A549 (cell line): ENCODE results near the gene FKBP2. TPM values are rescaled to one million over a fixed set of nuclear protein-coding genes. Genes with fewer than 3 reads are reported as not detected.

Source experiments
- ATAC-seq, 2 experiments: fragments of 200-7000 bp in 1 of 2; fragments of >200 bp in 1 of 2; cut with Nextera tagmentation in 1 of 2; cut with Tn5 transposase in 1 of 2; 3 replicates each; pipeline versions ENCODE4 v1.8.0 to v1.9.1; 2018 to 2020; ENCODE audit warnings: mild to moderate bottlenecking in 1 of 2, moderate library complexity in 1 of 2
- CTCF ChIA-PET: fragments of 300-600 bp; sonication (Branson Sonifier 250); formaldehyde crosslinking; extraction: SDS; loops from one replicate; lab custom pipeline; 2021; ENCODE audit warnings: antibody characterized with exemption, inconsistent platforms; lab: Yijun Ruan, JAX
- POLR2A ChIA-PET: fragments of 350-600 bp; formaldehyde crosslinking; extraction: SDS; loops from one replicate; lab custom pipeline; 2021; ENCODE audit warnings: antibody characterized with exemption, inconsistent platforms; lab: Yijun Ruan, JAX
- DNase-seq, 2 experiments: peaks; one replicate each; pipeline versions ENCODE4 v3.0.0 to v3.0.0-alpha.2; 2011 to 2016; ENCODE audit warnings: low read depth in 1 of 2, low spot score in 1 of 2
- FAIRE-seq: peaks from 2 replicates; lab custom pipeline; 2011; peaks lifted over from hg19 to GRCh38; lab: Jason Lieb, UNC
- H3K27ac ChIP-seq, 2 experiments: fragments of >200 bp; sonication (Bioruptor Twin); formaldehyde crosslinking; 3 replicates each; pipeline ENCODE4 v1.5.1; 2016 to 2017
- H3K4me1 ChIP-seq: fragments of >200 bp; sonication (Bioruptor Twin); formaldehyde crosslinking; 3 replicates; pipeline ENCODE4 v1.6.1; 2016
- H3K4me2 ChIP-seq: fragments of >200 bp; sonication (Bioruptor Twin); formaldehyde crosslinking; 3 replicates; pipeline ENCODE4 v1.6.1; 2016
- H3K4me3 ChIP-seq: fragments of >200 bp; sonication (Bioruptor Twin); formaldehyde crosslinking; 3 replicates; pipeline ENCODE4 v1.5.1; 2016
- H3K9me3 ChIP-seq: fragments of >200 bp; sonication (Bioruptor Twin); formaldehyde crosslinking; 3 replicates; pipeline ENCODE4 v1.6.1; 2016
- CBX2 ChIP-seq: fragments of 200-600 bp; sonication (generic); IDR thresholded peaks from 2 replicates; pipeline ENCODE4 v1.6.1; 2016; ENCODE audit warnings: low read depth, mild to moderate bottlenecking, borderline replicate concordance
- CBX8 ChIP-seq: fragments of 200-600 bp; sonication (generic); IDR thresholded peaks from 2 replicates; pipeline ENCODE4 v1.6.1; 2016
- CHD2 ChIP-seq: fragments of 150-350 bp; IDR thresholded peaks from 2 replicates; pipeline ENCODE4 v1.6.1; 2014; ENCODE audit warnings: low read length; ENCODE audit not compliant: partially characterized antibody
- CTCF ChIP-seq: fragments of >200 bp; sonication (Bioruptor Twin); formaldehyde crosslinking; IDR thresholded peaks from 3 replicates; pipeline ENCODE4 v1.5.1; 2016
- EHF ChIP-seq: fragments of 250-450 bp; sonication (Bioruptor Pico); IDR thresholded peaks from 2 replicates; pipeline ENCODE4 v1.5.0; 2020; ENCODE audit warnings: mild to moderate bottlenecking
- EHMT2 ChIP-seq: fragments of 200-600 bp; sonication (generic); IDR thresholded peaks from 2 replicates; pipeline ENCODE4 v1.6.1; 2016; ENCODE audit warnings: antibody characterized with exemption, low read depth, mild to moderate bottlenecking, moderate library complexity
- FOSL2 ChIP-seq, 2 experiments: fragments of 450-650 bp in 1 of 2; fragments of >200 bp in 1 of 2; sonication (Bioruptor Twin) in 1 of 2; formaldehyde crosslinking; IDR thresholded peaks; 2 replicates each; pipeline versions ENCODE4 v1.5.0 to v1.6.1; 2016 to 2020; ENCODE audit warnings: mild to moderate bottlenecking in 1 of 2, moderate library complexity in 1 of 2
- HDAC2 ChIP-seq: fragments of 200-600 bp; sonication (generic); IDR thresholded peaks from 2 replicates; pipeline ENCODE4 v1.6.1; 2016
- HOXA7 ChIP-seq: fragments of 250-450 bp; sonication (Bioruptor Pico); IDR thresholded peaks from 2 replicates; pipeline ENCODE4 v1.5.0; 2020; ENCODE audit warnings: mild to moderate bottlenecking, moderate library complexity
- MAFK ChIP-seq: fragments of 450-650 bp; IDR thresholded peaks from 2 replicates; pipeline ENCODE4 v1.6.1; 2014; ENCODE audit not compliant: partially characterized antibody
- MAZ ChIP-seq: fragments of 150-350 bp; IDR thresholded peaks from 2 replicates; pipeline ENCODE4 v1.6.1; 2014; ENCODE audit warnings: antibody characterized with exemption, low read depth, low read length, borderline replicate concordance
- NPAS2 ChIP-seq: fragments of 250-450 bp; sonication (Bioruptor Pico); IDR thresholded peaks from 2 replicates; pipeline ENCODE4 v1.8.0; 2022; ENCODE audit warnings: mild to moderate bottlenecking, moderate library complexity, borderline replicate concordance
- RAD21 ChIP-seq, 2 experiments: fragments of >200 bp in 1 of 2; sonication (Bioruptor Twin) in 1 of 2; formaldehyde crosslinking in 1 of 2; IDR thresholded peaks in 1 of 2; conservative IDR thresholded peaks in 1 of 2; 2 replicates in 1 of 2; 3 replicates in 1 of 2; pipeline ENCODE4 v1.6.1; 2012 to 2018; ENCODE audit warnings: inconsistent platforms in 1 of 2
- SREBF2 ChIP-seq: fragments of 450-650 bp; IDR thresholded peaks from 2 replicates; pipeline ENCODE4 v1.6.1; 2014; ENCODE audit warnings: mild to moderate bottlenecking, moderate library complexity
- TFCP2L1 ChIP-seq: fragments of 250-450 bp; sonication (Bioruptor Pico); IDR thresholded peaks from 2 replicates; pipeline ENCODE4 v1.5.0; 2021; ENCODE audit warnings: mild to moderate bottlenecking
- USF2 ChIP-seq: fragments of 450-650 bp; IDR thresholded peaks from 2 replicates; pipeline ENCODE4 v1.6.1; 2014; ENCODE audit warnings: antibody characterized with exemption
- ZFP36 ChIP-seq: fragments of 450-650 bp; IDR thresholded peaks from 2 replicates; pipeline ENCODE4 v1.6.1; 2014; ENCODE audit warnings: borderline replicate concordance; ENCODE audit not compliant: partially characterized antibody
- WGBS: methylation state at CpG from one replicate; pipeline ENCODE4 v1.1.6; 2017; ENCODE audit errors: missing lambda C conversion rate; 5-methylcytosine and 5-hydroxymethylcytosine counted together
- polyA plus RNA-seq, 4 experiments: library from polyadenylated mRNA; depleted of rRNA in 3 of 4; stranded (reverse); fragments of >200 nt; fragmentation: RNase III in 1 of 4; extraction: RNeasy Plus Mini Kit Qiagen cat#74134 plus additional on column Dnase treatment in 1 of 4; gene quantifications; 2 replicates in 3 of 4; 3 replicates in 1 of 4; pipeline ENCODE4 v1.2.3, GENCODE V29; 2011 to 2017
- TF ChIP-seq, protein P1 (sequence below): fragments of 250-450 bp; sonication (Bioruptor Pico); IDR thresholded peaks from 2 replicates; pipeline ENCODE4 v1.5.0; 2021; ENCODE audit warnings: mild to moderate bottlenecking, moderate library complexity, borderline replicate concordance
- TF ChIP-seq, protein P2 (sequence below): fragments of 250-450 bp; sonication (Bioruptor Pico); IDR thresholded peaks from 2 replicates; pipeline ENCODE4 v1.5.0; 2020; ENCODE audit warnings: low read depth, mild to moderate bottlenecking, moderate library complexity

FKBP2 gene
- polyA plus RNA-seq, 2 of the 4 experiments (the other 2 are of a cell fraction), result 40.5 to 131 TPM

DNA sequence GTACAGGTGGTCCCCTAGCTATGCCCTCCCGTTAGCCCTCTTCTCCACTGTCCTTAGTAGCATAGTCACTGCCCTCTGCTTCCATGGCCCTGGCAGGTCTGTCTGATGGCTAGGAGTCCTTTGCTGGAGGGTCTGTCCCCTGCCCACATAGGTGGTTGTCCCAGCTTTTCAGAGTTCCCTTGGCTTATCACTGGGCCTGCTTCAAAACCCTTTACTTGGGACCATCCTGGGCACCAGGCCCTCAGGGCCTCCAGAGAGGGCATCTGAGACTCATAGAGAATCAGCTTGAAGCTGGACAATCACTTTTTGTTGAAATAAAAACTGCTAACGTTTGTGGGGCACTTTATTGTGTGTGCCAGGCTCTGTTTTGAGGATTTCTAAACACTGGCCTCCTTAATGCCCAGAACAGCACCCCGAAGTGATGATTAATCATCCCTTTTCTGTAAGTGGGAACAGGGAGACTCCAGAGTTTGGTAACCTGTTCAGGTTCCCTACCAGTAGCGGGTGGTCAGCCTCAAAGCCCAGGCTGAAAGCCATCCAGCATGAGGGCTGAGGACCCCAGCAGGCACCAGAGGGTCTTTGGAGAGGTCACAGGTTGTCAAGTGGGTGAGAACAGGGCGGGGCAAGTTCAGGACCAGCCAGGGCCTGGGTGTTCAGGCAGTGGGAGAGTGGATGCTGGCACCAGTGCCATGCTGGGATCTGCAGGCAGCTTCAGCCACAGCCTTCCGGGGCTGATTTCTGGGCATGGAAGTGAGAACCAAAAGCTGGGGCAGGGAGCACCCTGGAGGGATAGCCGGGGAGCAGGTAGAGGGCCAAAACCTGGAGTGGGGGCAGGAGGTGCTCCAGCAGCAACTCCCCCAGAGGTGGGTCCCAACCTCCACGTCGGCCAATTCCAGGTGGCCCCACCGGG is 49.7 kb downstream of the FKBP2 start:
- POLR2A ChIA-PET, result no interaction called here
- ATAC-seq, result no peak
- TF ChIP-seq EHF (no peak), MAFK (no peak), CBX8 (no peak), HDAC2 (no peak), ZFP36 (no peak), RAD21 (conservative IDR thresholded peaks at IDR 0.05 in 1 of 2, IDR thresholded peaks at IDR 0.05 in 1 of 2) (no peak), EHMT2 (no peak), HOXA7 (CRISPR knock-in tag) (no peak), FOSL2 (IDR thresholded peaks at IDR 0.05) (no peak), FOSL2 (CRISPR knock-in tag; IDR thresholded peaks at IDR 0.05) (no peak), CHD2 (no peak), CBX2 (no peak), CTCF (no peak), USF2 (no peak), MAZ (no peak), TFCP2L1 (CRISPR knock-in tag) (no peak), NPAS2 (CRISPR knock-in tag) (no peak), SREBF2 (no peak)
- TF ChIP-seq, protein P1, sequence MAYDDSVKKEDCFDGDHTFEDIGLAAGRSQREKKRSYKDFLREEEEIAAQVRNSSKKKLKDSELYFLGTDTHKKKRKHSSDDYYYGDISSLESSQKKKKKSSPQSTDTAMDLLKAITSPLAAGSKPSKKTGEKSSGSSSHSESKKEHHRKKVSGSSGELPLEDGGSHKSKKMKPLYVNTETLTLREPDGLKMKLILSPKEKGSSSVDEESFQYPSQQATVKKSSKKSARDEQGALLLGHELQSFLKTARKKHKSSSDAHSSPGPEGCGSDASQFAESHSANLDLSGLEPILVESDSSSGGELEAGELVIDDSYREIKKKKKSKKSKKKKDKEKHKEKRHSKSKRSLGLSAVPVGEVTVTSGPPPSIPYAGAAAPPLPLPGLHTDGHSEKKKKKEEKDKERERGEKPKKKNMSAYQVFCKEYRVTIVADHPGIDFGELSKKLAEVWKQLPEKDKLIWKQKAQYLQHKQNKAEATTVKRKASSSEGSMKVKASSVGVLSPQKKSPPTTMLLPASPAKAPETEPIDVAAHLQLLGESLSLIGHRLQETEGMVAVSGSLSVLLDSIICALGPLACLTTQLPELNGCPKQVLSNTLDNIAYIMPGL (CRISPR knock-in tag), result no peak
- TF ChIP-seq, protein P2, sequence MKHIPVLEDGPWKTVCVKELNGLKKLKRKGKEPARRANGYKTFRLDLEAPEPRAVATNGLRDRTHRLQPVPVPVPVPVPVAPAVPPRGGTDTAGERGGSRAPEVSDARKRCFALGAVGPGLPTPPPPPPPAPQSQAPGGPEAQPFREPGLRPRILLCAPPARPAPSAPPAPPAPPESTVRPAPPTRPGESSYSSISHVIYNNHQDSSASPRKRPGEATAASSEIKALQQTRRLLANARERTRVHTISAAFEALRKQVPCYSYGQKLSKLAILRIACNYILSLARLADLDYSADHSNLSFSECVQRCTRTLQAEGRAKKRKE (CRISPR knock-in tag), result no peak
- TF ChIP-seq, all 56 proteins: peak for 0
- CTCF ChIA-PET, result interaction anchor here (0.7 to 20.5 kb wide), 8 partner anchors 11 to 65 kb away, joined by 3 to 448 read pairs (median 6); partner anchors contain the start of genes CATSPERZ, ESRRA and PLCB3
- peaks cover 9% of the 10 kb centered on the region; the same call in 1 of the 3 replicates for H3K4me1 ChIP-seq
- no peak overlapping the region for H3K27ac ChIP-seq
- DNase-seq (no peak), FAIRE-seq (no peak)
- H3K4me3 ChIP-seq, result no peak overlapping the region
- WGBS, result 74% methylated on average over 9 of the region's 10 CpGs
- no peak overlapping the region for H3K4me2 ChIP-seq
- H3K9me3 ChIP-seq, result no peaks in the 10 kb centered on the region
